HL-60 (cell line): Measurements from ENCODE around the gene PRDM1.

Source experiments
- DNase-seq, 2 experiments: peaks; one replicate each; pipeline ENCODE4 v3.0.0-alpha.2; 2010 to 2020; ENCODE audit warnings: low read depth in 1 of 2, low spot score in 1 of 2
- H3K27ac ChIP-seq: fragments of 250-450 bp; sonication (Bioruptor Pico); replicated peaks from 2 replicates; pipeline ENCODE4 v1.5.1; 2020; ENCODE audit warnings: mild to moderate bottlenecking, moderate library complexity
- H3K27me3 ChIP-seq: fragments of 250-450 bp; sonication (Bioruptor Pico); 2 replicates; pipeline ENCODE4 v1.5.1; 2021; ENCODE audit warnings: mild to moderate bottlenecking, moderate library complexity; ENCODE audit not compliant: insufficient read depth, poor library complexity, severe bottlenecking
- H3K4me3 ChIP-seq: replicated peaks from 2 replicates; pipeline ENCODE4 v1.5.1; 2011; ENCODE audit warnings: mild to moderate bottlenecking, control low read depth, low read length; ENCODE audit not compliant: insufficient read depth
- GABPA ChIP-seq: IDR thresholded peaks from 2 replicates; pipeline ENCODE4 v1.6.1; 2012; ENCODE audit warnings: low read depth
- POLR2AphosphoS5 ChIP-seq: IDR thresholded peaks from 2 replicates; pipeline ENCODE4 v1.6.1; 2012; ENCODE audit warnings: low read depth
- SPI1 ChIP-seq: IDR thresholded peaks from 2 replicates; pipeline ENCODE4 v1.6.1; 2012; ENCODE audit warnings: low read depth, mild to moderate bottlenecking, borderline replicate concordance
- long read RNA-seq: library from polyadenylated mRNA; unstranded; transcript quantifications from one replicate; pipeline ENCODE4 v2.0.0, GENCODE V29; 2020
- TF ChIP-seq, protein P1 (sequence below): IDR thresholded peaks from one replicate; pipeline ENCODE4 v1.5.1; 2011; ENCODE audit warnings: low read length, control low read depth, inconsistent platforms; ENCODE audit not compliant: insufficient read depth
- TF ChIP-seq, protein P2 (sequence below): IDR thresholded peaks from 2 replicates; pipeline ENCODE4 v1.6.1; 2012; ENCODE audit warnings: low read depth; ENCODE audit not compliant: insufficient replicate concordance

The PRDM1 gene
- long read RNA-seq, partial matches to known transcripts = 1 of 1 reads
- long read RNA-seq, other reads (novel, unspliced or antisense) = 0 of 1 reads

DNA sequence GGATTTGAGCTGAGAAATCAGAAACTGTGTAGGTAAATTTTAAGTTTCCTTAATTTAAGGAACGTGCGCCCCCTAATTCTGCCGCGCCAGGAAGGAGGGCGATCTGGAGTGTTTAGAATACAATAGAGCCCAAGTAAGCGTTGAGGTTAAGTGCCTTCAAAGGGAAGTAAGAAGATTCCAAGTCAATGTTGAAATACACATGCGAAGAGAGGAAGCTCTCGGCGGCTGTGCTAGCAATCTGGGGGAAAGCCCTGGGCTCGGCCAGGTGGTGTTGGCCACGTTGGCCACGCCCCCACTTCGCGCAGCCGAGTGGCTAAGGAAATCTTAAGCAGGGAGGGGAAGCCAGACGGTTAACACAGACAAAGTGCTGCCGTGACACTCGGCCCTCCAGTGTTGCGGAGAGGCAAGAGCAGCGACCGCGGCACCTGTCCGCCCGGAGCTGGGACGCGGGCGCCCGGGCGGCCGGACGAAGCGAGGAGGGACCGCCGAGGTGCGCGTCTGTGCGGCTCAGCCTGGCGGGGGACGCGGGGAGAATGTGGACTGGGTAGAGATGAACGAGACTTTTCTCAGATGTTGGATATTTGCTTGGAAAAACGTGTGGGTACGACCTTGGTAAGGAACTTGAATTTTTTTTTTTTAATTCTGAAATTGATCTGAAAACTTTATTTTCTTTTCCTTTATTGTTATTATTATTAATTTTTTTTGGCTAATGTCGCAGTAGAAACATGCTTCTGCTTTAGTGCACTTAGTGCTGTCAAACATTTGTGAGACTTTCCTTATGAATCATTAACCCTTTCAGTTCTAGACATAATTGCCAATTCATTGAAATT lies at the start of gene PRDM1:
TSS of gene PRDM1 (plus strand) at position 353 of the 830 bp plus-strand sequence. CDS start at position 571, 218 bp downstream.
- H3K4me3 ChIP-seq = peak within 1 kb of the TSS; percentile 53
- TF ChIP-seq POLR2AphosphoS5 (peak; percentile 87), SPI1 (peak; percentile 91), GABPA (peak; percentile 46; the same call in 1 of the 2 replicates)
- TF ChIP-seq, protein P1, sequence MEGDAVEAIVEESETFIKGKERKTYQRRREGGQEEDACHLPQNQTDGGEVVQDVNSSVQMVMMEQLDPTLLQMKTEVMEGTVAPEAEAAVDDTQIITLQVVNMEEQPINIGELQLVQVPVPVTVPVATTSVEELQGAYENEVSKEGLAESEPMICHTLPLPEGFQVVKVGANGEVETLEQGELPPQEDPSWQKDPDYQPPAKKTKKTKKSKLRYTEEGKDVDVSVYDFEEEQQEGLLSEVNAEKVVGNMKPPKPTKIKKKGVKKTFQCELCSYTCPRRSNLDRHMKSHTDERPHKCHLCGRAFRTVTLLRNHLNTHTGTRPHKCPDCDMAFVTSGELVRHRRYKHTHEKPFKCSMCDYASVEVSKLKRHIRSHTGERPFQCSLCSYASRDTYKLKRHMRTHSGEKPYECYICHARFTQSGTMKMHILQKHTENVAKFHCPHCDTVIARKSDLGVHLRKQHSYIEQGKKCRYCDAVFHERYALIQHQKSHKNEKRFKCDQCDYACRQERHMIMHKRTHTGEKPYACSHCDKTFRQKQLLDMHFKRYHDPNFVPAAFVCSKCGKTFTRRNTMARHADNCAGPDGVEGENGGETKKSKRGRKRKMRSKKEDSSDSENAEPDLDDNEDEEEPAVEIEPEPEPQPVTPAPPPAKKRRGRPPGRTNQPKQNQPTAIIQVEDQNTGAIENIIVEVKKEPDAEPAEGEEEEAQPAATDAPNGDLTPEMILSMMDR = no peak
- TF ChIP-seq, protein P2, sequence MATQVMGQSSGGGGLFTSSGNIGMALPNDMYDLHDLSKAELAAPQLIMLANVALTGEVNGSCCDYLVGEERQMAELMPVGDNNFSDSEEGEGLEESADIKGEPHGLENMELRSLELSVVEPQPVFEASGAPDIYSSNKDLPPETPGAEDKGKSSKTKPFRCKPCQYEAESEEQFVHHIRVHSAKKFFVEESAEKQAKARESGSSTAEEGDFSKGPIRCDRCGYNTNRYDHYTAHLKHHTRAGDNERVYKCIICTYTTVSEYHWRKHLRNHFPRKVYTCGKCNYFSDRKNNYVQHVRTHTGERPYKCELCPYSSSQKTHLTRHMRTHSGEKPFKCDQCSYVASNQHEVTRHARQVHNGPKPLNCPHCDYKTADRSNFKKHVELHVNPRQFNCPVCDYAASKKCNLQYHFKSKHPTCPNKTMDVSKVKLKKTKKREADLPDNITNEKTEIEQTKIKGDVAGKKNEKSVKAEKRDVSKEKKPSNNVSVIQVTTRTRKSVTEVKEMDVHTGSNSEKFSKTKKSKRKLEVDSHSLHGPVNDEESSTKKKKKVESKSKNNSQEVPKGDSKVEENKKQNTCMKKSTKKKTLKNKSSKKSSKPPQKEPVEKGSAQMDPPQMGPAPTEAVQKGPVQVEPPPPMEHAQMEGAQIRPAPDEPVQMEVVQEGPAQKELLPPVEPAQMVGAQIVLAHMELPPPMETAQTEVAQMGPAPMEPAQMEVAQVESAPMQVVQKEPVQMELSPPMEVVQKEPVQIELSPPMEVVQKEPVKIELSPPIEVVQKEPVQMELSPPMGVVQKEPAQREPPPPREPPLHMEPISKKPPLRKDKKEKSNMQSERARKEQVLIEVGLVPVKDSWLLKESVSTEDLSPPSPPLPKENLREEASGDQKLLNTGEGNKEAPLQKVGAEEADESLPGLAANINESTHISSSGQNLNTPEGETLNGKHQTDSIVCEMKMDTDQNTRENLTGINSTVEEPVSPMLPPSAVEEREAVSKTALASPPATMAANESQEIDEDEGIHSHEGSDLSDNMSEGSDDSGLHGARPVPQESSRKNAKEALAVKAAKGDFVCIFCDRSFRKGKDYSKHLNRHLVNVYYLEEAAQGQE = no peak
- peak within 1 kb of the TSS; percentile 70 for H3K27ac ChIP-seq
- no peaks in the 10 kb centered on the region for H3K27me3 ChIP-seq
- DNase-seq = peak; percentile 92 to 99

DNA sequence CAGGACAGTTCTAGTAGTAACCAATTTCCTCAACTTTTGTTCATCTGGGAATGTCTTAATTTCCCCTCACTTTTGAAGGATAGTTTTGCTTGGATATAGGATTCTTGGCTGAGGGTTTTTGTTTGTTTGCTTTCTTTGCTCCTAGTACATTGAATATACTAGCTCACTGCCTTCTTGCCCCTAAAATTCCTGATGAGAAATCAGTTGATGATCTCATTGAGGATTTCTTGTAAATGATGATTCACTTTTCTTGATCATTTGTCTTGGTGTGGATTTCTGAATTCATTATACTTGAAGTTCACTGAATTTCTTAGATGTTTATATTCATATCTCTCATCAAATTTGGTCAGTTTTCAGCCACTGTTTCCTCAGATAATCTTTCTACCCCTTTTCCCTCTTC lies 49.1 kb upstream of the PRDM1 start:
- DNase-seq = no peak
- no peak overlapping the region for H3K27ac ChIP-seq
- no peak overlapping the region for H3K4me3 ChIP-seq
- TF ChIP-seq, protein P2 = no peak
- H3K27me3 ChIP-seq = no peaks in the 10 kb centered on the region

DNA sequence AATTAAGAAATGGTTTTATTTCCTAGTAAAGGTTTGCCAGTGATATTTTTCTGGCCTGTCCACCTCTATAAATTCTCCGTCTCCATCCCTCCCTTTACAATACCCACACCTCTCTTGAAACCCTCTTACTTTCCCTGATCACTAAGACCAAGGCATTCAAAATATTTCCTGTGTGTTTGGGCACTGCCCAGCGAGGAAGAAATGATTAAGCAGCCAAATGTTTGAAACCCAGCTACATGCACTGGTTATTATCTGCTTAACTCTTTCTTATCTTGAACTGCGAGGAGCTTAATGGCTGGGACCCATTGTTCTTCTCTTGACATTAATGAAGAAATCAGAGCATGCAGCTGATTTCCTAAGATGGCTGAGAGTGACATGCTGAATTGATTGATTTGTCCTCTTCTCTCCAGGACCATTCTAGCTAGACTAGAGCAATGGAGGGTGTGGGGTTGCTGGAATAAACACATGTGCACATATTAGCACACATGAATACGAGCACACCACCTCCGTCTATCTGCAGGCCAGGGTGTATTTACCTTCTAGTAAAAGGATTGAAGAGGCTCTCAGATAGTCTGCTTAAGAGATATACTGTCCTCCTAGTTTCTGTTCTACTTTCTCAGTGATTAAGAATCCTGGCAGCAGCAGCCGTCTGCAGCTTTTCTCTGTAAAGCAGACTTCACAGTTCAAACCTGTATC lies 46.1 kb upstream of the PRDM1 start:
- Histone ChIP-seq H3K27me3 (no peaks in the 10 kb centered on the region), H3K27ac (no peak overlapping the region), H3K4me3 (no peak overlapping the region)
- TF ChIP-seq, protein P2 = no peak
- no peak for TF ChIP-seq GABPA
- no peak for TF ChIP-seq POLR2AphosphoS5
- TF ChIP-seq SPI1 = no peak
- TF ChIP-seq, protein P1 = no peak
- DNase-seq = no peak
